ENCODE results near the gene DHRS13.

DNA sequence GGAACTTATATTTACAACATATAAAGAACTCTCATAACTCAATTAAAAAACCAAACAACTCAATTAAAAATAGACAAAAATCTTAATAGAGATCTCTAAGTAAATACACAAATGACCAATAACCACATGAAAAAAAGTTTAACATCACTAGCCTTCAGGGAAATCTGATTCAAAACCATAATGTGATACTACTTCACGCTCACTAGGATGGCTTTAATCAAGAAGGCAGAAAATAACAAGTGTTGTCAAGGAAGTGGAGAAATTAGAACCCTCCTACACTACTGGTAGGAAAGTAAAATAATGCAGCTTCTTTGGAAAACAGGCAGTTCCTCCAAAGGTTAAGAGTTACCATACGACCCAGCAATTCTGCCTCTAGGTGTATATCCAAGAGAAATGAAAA, 40.0 kb upstream of the DHRS13 start:
- TF ChIP-seq, protein P1, sequence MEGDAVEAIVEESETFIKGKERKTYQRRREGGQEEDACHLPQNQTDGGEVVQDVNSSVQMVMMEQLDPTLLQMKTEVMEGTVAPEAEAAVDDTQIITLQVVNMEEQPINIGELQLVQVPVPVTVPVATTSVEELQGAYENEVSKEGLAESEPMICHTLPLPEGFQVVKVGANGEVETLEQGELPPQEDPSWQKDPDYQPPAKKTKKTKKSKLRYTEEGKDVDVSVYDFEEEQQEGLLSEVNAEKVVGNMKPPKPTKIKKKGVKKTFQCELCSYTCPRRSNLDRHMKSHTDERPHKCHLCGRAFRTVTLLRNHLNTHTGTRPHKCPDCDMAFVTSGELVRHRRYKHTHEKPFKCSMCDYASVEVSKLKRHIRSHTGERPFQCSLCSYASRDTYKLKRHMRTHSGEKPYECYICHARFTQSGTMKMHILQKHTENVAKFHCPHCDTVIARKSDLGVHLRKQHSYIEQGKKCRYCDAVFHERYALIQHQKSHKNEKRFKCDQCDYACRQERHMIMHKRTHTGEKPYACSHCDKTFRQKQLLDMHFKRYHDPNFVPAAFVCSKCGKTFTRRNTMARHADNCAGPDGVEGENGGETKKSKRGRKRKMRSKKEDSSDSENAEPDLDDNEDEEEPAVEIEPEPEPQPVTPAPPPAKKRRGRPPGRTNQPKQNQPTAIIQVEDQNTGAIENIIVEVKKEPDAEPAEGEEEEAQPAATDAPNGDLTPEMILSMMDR (IDR thresholded peaks at IDR 0.05): no peak
- no peak for TF ChIP-seq POLR2A (IDR thresholded peaks at IDR 0.05)

All from vagina (tissue), 2 donors.